ENCODE measurements around the gene IFNL4.
"Not testable (repeated sequence)": the region's sequence is repeated elsewhere in the genome, so short reads cannot be mapped to it uniquely, and the experiment has no call there.

The IFNL4 gene

GRCh38 chr19:39248806-39249205 is at the start of gene IFNL4:
IFNL4 (minus strand) TSS chr19:39248856.
- no peak for DNase-seq

GRCh38 chr19:39297931-39298634 is 49.4 kb upstream of the IFNL4 start:
- DNase-seq: no peak

GRCh38 chr19:39296906-39297305 is 48.2 kb upstream of the IFNL4 start:
- no peak for DNase-seq

GRCh38 chr19:39296055-39296645 is 47.5 kb upstream of the IFNL4 start, which contains the start of gene IFNL1:
IFNL1 (plus strand) TSS chr19:39296407; CDS start chr19:39296422, 15 bp downstream.
- no peak for DNase-seq

DNA sequence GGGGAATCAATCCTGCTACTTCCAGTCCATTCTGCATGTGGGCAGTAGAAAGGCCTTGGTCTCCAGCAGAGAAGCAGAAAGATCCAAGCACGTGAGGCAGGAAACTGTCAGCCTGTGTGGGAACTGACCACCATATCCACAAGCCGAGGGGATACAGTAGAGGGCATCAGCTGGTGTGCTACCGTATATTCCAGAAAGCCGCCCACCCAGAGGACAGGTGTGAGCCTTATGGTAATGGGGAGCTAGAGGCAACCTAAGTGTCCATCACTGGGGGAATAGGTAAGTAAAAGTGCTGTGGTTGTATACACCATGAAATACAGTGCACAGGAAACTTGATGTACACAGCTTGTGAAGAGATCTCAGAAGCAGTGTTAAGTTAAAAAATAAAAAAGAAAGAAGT is 44.7 kb upstream of the IFNL4 start:
- no peak for DNase-seq

DNA sequence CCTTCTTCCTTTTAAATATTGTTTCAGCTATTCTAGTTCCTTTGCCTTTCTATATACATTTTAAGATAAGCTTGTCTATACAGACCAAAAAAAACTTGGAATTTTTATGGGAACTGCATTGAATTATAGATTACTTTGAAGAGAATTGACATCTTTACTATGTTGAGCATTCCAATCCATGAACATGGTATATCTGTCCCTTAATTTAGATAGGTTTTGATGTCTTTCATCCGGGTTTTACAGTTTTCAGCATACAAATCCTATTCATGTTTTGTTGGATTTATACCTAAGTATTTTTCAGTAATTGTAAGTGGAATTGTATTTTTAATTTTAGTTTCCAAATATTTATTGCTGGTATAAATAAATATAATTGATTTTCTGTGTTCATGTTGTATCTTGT is 35.4 kb upstream of the IFNL4 start:
- no peak for DNase-seq

DNA sequence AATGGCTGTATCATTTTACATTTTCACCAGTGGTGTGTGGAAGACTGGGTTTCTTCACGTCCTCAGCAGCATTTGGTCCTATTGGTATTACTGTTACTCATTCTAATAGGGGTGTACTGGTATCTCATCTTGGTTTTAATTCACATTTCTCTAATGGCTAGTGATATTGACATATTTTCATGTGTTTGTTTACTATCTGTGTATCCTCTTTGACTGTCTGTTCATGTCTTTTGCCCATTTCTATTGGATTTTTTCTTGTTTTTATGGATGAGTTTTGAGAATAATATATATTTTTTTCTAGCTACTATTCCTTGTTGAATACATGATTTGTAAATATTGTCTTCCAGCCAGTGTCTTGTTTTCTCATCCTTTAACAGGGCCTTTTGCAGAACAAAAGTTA is 33.4 kb upstream of the IFNL4 start:
- no peak for DNase-seq

DNA sequence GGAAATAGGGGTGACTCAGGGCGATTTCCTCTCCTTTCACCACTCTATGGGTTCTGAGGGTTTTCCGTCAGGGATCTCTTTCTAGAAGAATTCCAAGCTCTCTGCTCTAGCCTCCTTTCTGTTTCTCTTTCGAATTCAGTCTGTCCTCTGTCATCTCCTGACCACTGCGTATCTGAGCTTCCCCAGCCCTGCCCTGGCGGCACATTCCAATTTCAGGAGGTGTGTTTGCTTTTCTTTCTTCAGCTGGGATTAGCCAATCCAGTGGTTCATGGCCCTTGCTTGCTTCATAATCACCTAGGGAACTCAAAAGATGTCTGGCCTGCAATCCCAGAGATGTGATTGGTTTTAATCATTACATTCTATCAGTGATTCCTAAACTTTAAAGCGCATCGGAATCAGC is 28.9 kb upstream of the IFNL4 start:
- no peak for DNase-seq

- DNase-seq: no peak
Observed at GRCh38 chr19:39276740-39277139, 28.1 kb upstream of the IFNL4 start.

DNA sequence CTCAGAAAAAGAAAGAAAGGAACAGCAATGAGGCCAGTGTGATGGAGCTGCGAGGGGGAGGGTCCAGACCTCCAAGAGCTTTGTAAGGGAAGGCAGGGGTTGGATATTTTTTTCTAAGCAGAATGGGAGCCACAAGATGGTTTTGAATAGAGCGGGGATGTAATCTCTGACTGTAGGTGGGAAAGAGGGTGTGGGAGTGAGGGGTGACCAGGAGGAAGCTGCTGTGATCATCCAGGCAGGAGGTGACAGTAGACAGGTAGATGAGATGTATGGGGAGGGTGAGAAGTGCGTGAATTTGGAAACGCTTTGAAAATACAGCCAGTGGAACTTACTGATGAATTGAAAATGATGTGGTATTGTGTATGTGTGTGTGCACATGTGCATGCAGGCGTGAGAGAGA is 26.9 kb upstream of the IFNL4 start:
- DNase-seq: no peak

- DNase-seq: not testable (repeated sequence)
Observed at GRCh38 chr19:39273859-39274258, 25.2 kb upstream of the IFNL4 start.

DNA sequence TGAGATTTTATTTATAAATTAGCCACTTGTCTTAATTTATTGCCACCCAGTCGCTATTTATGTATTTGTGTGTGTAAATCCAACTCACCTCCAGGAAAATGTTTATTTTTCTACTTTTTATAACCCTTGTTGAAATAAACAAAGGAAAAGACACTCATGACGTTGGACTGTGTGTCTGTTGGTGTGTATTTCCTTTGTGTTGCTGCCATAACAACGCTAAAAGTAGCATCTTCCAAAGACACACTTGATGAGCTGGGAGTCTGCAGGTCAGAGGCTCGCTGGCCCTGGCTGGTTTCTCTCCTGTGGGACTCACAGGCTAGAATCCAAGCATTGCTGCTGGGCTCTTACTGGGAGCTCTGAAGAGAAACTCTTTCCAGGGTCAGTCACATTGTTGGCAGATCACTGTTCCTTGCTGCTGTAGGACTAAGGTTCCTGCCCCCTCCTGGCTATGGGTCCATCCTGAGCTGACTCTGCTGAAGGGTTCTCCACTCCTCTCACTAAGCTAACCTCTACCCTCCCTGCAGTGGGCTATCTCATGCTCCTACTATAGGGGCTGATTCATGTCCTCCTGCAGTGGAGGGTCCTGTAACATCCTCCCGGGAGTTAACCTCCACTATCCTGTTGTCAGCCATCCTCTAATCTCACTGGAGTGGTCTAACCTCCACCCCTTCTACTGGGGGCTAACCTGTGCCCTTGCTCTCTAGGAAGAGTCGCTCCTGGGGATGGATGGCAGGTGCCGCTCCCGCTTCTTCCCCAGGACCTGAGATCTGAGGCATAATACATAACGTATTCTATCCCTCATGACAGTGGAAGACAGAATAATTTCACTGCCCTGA is 21.6 kb upstream of the IFNL4 start:
- DNase-seq: no peak

DNA sequence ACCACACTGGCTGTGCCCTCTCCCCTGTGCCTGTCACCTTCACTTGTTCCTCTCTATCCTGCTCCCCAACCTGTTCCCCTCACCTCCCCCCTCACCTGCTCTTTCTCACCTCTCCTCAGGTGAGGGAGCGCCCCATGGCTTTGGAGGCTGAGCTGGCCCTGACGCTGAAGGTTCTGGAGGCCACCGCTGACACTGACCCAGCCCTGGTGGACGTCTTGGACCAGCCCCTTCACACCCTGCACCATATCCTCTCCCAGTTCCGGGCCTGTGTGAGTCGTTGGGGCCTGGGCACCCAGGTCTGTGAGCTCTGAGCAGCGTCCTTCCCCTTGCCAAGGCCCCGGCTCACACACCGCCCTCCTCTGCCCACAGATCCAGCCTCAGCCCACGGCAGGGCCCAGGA is 20.7 kb upstream of the IFNL4 start:
- not testable (repeated sequence) for DNase-seq

- DNase-seq: not testable (repeated sequence)
Observed at GRCh38 chr19:39268531-39269223, 20.0 kb upstream of the IFNL4 start.

DNA sequence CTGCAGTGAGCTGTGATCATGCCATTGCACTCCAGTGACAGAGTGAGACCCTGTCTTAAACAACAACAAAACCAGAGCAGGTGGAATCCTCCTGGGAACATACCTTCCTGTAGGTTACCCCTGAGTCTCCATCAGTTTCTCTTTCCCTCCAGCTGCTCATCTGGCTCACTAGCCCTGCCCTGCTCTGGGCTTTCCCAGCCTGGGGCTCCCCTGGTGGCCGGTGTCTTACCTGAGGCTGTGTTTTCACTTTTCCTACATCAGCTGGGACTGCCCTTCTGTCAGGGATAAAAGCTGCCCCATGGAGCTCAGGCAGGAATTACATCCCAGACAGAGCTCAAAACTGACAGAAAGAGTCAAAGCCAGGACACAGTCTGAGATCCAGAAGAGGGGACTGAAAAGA is 19.4 kb upstream of the IFNL4 start, which contains the start of gene IFNL2:
Gene IFNL2 (plus strand): TSS at position 312 of the 400 bp plus-strand sequence. CDS start 173 bp downstream, outside the sequence.
- not testable (repeated sequence) for DNase-seq

- DNase-seq: no peak
Observed at GRCh38 chr19:39265321-39265916, 16.8 kb upstream of the IFNL4 start.

GRCh38 chr19:39264306-39265290 is 15.9 kb upstream of the IFNL4 start:
- no peak for DNase-seq

DNA sequence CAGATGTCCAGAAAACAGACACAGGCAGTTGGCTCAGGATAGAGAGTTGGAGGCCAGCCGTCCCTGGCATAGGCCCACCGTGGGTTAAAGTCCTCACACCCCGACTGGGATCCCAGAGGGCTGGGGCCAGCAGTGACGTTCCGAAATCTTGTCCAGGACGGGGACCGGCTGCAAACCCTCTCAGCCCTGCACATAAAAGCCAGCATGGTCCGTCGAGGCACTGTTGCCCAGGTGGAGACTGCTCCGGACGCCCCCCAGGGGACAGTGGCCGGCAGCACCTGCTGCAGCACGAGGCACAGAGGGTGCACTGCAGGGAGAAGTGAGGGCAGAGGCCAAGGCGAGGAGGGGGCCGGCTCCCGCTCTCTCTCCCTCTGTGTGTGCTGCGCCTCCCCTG is 15.3 kb upstream of the IFNL4 start:
- DNase-seq: no peak

DNA sequence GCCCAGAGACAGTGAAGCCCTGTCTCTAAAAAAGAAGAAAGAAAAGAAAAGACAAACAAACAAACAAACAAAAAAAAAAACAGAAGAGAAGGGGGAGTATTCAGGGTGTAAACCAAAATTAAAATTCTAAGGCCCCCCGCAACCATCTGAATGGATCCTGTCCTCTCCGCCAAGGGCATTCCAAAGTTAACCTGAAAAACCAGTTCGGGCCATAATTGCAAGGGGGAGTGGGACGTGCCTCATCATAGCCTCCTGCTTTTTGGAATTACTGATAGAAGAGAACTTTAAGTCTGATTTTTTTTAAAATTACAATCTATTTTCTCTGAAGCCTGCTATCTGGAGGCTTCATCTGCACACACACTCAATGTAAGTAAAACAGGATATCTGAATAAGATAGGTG is 13.8 kb upstream of the IFNL4 start:
- no peak for DNase-seq

DNA sequence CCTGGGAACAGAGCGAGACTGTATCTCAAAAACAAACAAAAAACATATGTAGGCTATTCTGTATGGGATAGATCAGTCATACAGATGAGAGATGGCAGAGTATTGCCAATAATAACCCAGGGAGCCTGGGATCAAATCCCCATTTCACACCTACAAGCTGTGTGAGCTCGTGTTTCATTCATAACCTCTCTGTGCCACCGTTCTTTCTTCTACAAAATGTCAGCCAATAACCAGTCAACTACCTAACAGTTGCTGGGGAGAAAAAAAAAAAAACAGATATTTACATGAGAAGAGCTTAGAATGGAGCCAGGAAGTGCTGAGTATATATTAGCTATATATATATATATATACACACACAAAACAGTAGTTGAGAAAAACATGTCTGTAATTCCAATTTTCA is 13.0 kb upstream of the IFNL4 start:
- DNase-seq: no peak

DNA sequence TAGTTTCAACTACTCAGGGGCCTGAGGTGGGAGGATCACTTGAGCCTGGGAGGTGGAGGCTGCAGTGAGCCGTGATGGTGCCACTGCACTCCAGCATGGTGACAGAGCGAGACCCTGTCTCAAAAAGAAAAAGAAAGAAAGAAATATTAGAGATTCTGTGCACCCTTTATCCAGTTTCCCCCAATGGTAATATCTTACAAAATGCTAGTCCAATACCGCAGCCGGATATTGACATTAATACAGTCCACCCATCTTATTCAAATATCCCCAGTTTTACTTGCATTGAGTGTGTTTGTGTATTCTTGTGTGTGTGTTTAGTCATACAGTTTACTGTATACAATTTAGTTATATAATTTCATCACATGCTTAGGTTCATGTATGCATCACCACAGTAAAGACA is 8.6 kb upstream of the IFNL4 start:
- no peak for DNase-seq

Data from stimulated activated naive CD4-positive, alpha-beta T cell (primary cell).